H1 (cell line): Measurements from ENCODE around the gene USHBP1. TPM values are rescaled to one million over a fixed set of nuclear protein-coding genes. Genes with fewer than 3 reads are reported as not detected.

Experiments used
- HDAC2 ChIP-seq, 2 experiments: fragments of 300-600 bp in 1 of 2; sonication (generic) in 1 of 2; IDR thresholded peaks; 2 replicates each; pipeline ENCODE4 v1.6.1; 2011 to 2012; ENCODE audit warnings: low read depth in 2 of 2, low read length in 2 of 2, mild to moderate bottlenecking in 2 of 2, moderate library complexity in 2 of 2, borderline replicate concordance in 1 of 2, inconsistent platforms in 1 of 2
- TAF1 ChIP-seq: IDR thresholded peaks from 2 replicates; pipeline ENCODE4 v1.6.1; 2011; ENCODE audit warnings: mild to moderate bottlenecking, low read depth, low read length
- TAF7 ChIP-seq: optimal IDR thresholded peaks from 2 replicates; pipeline ENCODE3; 2011; ENCODE audit warnings: low read depth, mild to moderate bottlenecking, inconsistent platforms, low read length, moderate library complexity, borderline replicate concordance
- polyA plus RNA-seq, 7 experiments: library from polyadenylated mRNA; depleted of rRNA in 3 of 7; stranded (reverse) in 5 of 7; unstranded in 2 of 7; fragments of >200 nt in 5 of 7; fragments of 200-250 nt in 2 of 7; gene quantifications; 1 replicate in 5 of 7; 2 replicates in 1 of 7; 4 replicates in 1 of 7; pipeline versions ENCODE4 v1.2.1 to v1.2.3, GENCODE V29; 2011 to 2013; ENCODE audit warnings: missing spikeins in 2 of 7, mixed read lengths in 2 of 7
- total RNA-seq: library from RNA; stranded (reverse); fragmentation: NEBNext Ultra II Directional; extraction: Animal tissue kit (Norgen Biotek cat#: 25700); gene quantifications from 2 replicates; pipeline ENCODE4 v1.2.1, GENCODE V29; 2021

Gene USHBP1
- total and polyA plus RNA-seq, 2 of the 8 experiments (the other 6 are each of a cell fraction or from before 2014, with no cell fraction given) = 5.0 to 7.5 TPM

GRCh38 chr19:17220207-17220758, 44.3 kb downstream of the USHBP1 start (continued):
- TF ChIP-seq HDAC2 (IDR thresholded peaks at IDR 0.05; ENCODE audit: borderline replicate concordance in 1 of 2, low read depth in 2 of 2, low read length in 2 of 2) = no peak
- no peak for TF ChIP-seq TAF7
- TF ChIP-seq TAF1 = no peak
- TF ChIP-seq, all 59 proteins: peak for 0
